GM19468 (cell line): ENCODE data around the gene SLC27A3.
"Not testable (repeated sequence)": the region's sequence is repeated elsewhere in the genome, so short reads cannot be mapped to it uniquely, and the experiment has no call there.

Experiments used
- ATAC-seq: cut with Tn5 transposase; IDR thresholded peaks from one replicate; pipeline ENCODE4 v1.9.1; 2021; ENCODE audit warnings: mild to moderate bottlenecking, moderate library complexity, moderate number of reproducible peaks; ENCODE audit not compliant: unreplicated experiment; ENCODE audit errors: extremely low read depth

SLC27A3 gene

DNA sequence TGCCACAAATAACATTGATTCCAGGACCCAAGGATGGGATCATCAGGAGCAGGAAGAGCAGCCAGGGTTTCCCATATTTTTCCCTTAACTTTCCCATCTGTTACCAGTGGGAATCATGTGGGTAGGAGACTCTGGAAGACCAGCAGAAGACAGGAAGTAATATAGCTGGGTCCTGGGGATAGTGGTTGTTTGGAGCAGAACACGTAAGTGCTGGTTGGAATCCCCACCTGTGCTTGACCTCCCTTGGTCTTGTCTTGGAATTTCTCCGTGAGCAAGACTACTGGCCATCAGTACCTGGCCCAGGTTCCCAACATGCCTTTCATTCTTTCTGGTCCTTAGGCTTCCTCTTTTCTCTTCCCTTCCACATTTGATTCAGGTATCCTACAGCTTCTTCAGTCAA, 20.9 kb upstream of the SLC27A3 start:
- ATAC-seq: no peak

DNA sequence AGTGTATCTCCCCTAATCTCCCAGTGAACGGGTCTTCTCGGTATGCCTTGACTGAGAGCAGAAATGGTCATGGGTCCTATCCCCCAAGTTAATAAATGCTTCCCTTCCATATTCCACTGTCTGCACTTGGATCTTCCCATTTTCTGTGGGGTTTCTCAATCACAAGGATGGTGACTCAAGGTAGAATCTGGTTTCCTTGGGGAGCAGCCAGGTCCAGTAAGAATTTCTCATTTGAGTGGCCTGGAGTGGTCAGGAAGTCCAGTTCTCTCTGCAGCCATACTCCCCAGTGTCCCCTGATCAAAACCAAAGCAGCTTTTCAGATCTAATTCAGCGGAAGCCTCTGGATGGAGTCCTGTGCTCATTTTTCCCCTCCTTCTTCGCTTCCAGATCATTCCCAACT, 14.8 kb upstream of the SLC27A3 start:
- no peak for ATAC-seq

DNA sequence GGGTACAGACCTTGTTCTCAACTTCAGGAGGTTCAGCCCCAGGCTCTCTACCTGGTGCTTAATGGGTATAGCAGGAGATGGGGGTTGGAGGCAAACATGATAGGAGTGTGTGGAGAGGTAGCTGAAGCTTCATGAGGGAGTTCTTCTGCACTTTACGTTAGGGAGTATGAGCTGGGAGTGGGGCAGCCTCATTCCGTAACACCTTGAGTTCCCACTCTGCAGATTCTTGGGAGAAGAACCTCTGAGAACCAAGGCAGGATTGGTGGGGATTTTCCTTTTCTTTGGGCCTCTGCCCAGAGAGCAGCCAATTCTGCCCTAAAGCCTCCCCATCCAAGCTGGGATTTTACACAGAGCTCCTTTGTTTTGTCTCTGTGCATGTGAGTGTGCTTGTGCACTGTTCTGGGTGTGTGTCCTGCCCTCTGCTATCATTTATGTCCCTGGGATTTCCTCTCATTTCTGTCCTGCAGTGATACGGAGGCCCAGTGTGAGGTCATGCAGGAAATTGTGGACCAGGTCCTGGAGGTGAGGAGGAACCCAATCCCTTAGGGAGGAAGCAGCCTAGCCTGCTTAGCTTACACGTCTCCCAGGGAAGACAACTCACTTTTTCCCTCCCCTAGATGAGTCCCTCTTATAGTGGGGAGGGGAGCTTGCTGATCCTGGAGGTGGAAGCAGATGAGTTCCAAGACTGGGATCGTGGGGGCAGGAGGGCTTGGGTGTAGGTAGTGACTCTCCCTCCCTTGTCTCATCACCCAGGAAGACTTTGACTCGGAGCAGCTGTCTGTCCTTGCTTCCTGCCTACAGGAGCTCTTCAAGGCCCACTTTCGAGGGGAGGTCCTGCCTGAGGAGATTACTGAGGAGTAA, 11.6 kb upstream of the SLC27A3 start:
- no peak for ATAC-seq

DNA sequence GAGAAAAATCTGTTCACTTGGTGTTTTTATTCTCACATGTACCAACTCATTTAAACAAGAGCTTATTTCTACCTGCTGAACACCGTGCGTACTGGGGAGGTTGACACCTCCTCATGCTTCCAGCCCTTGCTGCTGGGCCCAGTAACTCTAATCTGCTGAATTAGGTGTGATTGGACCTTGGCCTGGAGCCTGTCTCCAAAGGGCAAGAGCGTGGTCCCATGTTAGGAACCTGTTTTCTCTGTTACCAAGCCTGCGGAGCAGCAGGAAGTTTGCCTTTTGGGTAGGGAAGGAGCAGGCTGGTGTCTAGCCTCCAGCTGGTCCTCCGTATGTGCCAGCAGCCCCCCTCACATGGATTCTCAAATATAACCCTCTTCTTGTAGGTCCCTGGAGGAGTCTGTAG, 10.9 kb upstream of the SLC27A3 start:
- no peak for ATAC-seq

DNA sequence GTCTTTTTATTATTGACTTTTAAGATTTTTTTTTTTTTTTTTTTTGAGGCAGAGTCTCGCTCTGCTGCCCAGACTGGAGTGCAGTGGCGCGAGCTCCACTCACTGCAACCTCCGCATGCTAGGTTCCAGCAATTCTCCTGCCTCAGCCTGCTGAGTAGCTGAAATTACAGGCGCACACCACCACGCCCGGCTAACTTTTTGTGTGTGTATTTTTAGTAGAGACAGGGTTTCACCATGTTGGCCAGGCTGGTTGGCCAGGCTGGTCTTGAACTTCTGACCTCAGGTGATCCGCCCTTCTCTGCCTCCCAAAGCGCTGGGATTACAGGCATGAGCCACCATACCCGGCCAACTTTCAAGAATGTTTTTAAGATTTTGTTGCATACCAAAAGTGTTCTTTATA, 8.5 kb upstream of the SLC27A3 start:
- ATAC-seq: not testable (repeated sequence)

DNA sequence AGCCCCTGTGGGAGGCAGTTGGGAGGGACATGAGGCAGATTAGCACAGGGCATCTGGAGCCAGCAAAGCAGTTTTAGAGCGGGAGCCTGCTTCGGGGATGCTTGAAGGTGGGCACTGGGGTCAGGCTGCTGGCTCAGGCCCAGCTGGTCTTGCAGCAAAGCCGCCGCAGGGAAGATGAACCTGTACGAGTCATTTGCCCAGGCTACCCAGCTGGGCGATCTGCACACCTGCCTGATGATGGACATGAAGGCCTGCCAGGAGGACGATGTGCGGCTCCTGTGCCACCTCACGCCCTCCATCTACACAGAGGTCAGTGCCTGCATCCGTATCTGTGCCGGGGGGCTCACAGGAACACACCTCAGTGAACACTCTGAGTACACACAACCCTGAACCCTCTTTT, 7.7 kb upstream of the SLC27A3 start:
- ATAC-seq: no peak

DNA sequence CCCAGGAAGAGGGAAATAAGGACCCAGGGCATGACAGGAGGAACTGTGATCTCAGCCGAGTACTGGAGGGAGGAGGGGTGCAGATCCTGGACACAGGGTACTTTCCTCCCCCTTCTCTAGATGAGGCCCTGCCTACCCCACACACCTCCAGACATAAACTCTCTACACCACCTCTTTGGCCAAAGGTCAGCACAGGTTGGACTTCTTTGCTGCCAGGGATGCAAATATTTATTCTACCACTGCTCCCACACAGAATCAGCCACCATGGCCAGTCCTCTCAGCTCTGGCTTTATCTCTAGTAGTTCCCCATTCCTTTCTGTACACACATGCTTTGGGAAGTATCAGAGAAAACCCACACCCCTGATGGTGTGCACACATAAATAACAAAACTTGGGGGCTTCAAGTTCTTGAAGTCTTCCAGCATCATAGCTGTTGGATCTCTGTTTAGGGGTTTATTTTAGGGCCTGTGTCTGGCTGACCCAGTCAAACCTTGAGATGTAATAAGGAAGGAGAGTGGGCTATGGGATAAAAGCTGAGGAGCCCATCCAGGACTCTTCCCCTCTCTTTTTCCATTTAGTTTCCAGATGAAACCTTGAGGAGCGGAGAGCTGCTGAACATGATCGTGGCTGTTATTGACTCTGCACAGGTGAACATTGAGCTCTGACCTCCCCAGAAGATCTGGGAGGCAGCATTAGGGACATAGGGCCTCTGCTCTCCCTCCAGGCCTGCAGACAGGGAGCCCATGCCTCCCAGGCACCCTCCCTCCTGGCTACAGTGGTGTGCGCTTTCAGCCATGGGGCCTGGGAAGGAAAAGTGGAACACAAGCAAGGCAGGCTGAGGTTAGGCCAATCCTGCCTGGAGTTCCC, 6.7 kb upstream of the SLC27A3 start:
- no peak for ATAC-seq

DNA sequence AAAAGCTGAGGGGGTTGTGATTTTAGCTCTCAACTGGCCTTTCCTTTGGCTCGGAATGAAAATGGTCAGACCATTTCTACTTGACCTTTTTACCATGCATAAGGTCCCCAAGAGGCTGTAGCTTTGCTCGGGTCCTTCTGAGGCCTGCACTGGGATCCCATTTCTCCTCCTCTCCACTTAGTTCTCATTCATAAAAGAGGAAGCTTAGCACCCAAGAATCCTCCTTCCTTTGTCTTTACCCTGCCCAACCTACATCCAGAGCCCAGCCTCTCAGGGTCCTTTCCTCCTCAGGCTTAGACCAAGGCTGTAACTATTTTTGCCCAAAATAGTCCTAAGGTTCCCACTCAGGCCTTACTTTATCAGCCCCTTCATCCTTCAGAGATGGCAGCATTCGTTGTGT, 6.0 kb upstream of the SLC27A3 start:
- no peak for ATAC-seq

DNA sequence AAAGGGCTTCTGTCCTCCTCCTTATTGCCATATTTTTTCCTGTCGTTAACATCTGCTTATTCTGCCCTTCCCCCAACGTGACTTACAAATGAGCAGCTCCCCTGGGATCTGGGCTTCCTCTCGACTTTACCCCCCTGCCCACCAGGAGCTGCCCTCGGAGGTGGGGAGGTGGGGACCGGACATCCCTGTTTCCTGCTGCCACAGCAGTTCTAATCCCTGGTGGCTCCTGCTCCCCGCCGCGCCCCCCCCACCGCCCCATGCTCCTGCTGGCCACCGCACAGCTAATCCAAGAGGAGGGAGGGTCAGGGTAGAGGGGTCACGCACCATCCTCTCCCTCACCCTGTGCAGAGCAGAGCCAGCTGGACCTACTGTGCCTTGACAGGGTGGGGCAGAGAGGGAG, 4.4 kb upstream of the SLC27A3 start:
- no peak for ATAC-seq

DNA sequence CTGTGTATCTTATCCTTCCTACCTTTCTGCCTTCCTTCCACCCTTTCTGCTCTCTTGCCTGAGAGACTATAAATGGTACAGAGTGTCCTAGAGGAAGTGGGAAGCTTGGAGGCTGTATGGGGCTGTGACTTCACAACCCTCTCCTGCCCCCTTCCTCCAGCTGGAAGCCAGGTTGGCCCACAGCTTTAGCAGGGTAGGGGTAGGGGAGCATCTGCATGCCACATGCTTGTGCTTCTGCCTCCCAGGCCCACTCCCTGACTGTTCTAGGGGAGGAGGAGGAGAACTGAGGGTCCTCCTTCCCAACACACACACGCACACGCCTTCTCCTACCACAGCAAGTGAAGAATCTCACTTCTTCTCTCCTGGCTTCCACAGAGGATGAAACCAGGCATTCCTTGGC, 3.9 kb upstream of the SLC27A3 start:
- no peak for ATAC-seq

DNA sequence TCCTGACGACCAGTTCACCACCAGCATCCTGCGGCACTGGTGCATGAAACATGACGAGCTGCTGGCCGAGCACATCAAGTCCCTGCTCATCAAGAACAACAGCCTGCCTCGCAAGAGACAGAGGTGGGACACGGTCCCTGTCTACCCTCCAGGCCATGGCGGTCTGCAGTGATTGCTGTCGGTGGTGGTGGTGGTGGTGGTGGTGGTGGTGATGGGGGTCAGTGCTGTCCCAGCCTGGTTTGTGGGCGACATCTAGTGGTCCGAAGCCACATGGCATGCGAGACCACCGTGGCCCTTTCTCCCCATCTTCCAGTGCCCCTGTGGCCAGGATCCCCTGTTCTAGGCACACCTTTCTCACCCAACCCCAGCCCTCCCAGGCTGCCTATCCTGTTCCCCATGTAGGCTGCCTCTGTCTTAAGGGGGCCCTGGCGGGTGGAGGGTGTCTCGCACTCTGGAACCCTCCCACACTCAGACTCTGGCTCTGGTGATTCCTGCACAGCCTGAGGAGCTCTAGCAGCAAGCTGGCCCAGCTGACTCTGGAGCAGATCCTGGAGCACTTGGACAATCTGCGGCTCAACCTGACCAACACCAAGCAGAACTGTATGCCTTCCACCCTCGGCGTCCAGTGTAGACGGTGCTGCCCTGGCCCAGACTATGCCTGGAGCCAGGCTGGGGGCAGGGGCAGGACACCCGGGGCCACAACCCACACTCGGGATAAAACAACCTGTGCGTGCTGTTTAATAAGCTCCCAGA, 3.2 kb upstream of the SLC27A3 start:
- no peak for ATAC-seq

DNA sequence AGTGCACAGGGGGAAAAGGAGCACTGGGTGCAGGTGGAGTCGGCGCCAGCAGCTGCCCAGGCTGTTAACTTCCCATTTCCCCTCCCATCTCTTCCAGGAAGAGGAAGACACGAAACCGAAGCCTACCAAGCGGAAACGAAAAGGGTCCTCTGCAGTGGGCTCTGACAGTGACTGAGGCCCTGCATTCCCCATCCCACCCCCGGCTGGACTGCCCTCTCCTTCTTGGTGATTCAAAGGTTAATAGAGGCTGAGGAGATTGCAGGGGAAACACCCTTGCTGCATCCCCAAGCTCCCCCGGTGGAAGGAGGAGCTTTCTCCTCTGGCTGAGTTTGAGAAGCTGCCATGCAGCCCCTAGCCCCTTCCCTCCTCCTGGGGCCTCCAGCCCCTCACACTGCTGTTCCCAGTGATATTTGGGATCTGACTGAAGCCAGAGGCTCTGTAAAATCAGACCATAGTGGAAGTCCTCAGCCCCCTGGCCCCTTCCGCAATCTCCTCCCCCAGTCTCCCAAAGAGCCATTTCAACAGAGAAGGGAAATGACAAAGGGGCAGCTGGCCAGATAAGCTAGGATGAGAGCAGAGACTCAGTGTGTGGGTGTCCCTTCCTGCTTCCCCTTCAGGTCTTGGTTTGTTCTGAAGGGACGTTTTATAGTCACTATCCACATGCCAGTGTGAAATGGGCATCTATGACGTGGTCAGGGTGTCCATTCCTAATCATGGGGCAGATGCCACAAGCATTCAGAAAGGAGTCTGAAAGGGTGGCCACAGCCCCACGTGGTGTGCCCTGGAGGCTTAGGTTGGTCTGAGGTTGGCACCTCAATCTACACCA, 1.9 kb upstream of the SLC27A3 start:
- ATAC-seq: no peak

DNA sequence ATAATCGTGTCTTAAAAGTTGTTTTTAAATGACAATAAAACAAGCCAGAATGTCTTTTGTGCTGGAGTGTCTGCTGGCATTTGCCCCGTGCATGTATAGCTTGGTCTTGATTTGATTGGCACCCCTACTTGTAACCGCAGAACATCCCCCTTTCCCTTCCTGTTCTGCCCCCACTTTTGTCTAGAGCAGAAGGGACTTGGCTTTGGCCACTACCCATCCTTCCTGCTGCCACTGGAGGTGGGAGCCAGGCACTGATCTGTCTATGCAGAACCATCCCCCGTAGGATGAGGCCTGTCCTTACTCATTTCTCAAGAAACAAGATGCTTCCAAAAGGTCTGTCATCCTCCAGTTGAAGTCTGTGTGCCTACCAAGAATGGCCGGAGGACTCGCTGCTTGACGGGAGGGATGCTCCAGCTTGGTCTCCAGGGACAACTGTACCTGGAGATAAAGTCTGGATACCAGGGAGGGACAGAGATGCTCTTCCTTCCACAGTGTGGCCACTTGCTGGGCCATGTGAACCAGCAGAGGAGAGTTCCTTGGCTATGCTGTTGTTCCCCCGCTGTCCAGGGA, 1.1 kb upstream of the SLC27A3 start:
- ATAC-seq: no peak

DNA sequence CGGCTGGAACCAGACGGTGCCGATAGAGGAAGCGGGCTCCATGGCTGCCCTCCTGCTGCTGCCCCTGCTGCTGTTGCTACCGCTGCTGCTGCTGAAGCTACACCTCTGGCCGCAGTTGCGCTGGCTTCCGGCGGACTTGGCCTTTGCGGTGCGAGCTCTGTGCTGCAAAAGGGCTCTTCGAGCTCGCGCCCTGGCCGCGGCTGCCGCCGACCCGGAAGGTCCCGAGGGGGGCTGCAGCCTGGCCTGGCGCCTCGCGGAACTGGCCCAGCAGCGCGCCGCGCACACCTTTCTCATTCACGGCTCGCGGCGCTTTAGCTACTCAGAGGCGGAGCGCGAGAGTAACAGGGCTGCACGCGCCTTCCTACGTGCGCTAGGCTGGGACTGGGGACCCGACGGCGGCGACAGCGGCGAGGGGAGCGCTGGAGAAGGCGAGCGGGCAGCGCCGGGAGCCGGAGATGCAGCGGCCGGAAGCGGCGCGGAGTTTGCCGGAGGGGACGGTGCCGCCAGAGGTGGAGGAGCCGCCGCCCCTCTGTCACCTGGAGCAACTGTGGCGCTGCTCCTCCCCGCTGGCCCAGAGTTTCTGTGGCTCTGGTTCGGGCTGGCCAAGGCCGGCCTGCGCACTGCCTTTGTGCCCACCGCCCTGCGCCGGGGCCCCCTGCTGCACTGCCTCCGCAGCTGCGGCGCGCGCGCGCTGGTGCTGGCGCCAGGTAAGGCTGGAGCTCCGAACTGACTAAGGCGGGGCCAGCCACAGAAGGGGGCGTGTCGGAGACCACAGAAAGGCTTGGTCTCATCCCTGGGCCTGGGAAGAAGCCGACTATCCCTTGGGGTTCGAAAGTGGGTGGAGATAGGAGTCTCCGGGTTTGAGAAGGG, 486 bp downstream of the SLC27A3 start:
- ATAC-seq: peak; percentile 18

DNA sequence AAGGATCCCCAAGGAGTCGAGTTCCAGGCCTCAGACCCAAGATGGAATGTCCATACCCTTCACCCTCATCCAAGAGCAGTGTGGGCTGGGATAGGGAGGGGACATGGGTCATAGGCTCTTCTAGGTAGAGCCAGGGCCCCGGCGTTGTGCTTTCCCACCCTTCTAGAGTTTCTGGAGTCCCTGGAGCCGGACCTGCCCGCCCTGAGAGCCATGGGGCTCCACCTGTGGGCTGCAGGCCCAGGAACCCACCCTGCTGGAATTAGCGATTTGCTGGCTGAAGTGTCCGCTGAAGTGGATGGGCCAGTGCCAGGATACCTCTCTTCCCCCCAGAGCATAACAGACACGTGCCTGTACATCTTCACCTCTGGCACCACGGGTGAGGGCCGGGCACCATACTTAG, 1.1 kb downstream of the SLC27A3 start:
- ATAC-seq: no peak

DNA sequence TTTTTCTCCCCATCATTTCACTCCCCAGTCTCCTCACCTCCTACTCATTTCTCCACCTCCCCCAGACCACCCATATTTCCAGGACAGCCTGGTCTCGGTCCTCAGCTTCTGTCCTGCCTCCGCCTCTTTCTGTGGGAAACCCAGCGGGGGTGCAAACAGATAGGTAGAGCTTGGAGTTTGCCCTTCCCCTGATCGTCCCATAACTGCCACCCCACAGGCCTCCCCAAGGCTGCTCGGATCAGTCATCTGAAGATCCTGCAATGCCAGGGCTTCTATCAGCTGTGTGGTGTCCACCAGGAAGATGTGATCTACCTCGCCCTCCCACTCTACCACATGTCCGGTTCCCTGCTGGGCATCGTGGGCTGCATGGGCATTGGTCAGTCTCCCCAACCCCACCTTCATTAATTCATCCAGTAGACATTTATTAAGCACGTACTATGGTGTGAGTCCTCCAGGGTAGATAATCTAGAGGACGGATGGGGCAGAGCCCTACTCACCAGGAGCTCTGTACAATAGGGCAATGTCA, 1.7 kb downstream of the SLC27A3 start:
- ATAC-seq: no peak

DNA sequence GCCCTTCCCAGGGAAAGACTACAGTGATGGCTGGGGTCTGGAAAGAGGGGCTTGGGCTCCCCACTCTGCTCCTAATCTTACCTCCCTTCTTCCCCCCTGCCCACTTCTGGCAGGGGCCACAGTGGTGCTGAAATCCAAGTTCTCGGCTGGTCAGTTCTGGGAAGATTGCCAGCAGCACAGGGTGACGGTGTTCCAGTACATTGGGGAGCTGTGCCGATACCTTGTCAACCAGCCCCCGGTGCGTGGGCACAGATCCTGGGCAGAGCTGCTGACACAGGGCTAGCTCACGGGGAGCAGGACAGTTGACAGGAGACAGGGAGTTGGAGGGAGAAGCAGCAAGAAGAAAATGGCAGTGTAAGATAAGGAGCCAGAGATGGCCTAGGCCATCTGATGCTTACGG, 2.4 kb downstream of the SLC27A3 start:
- no peak for ATAC-seq

DNA sequence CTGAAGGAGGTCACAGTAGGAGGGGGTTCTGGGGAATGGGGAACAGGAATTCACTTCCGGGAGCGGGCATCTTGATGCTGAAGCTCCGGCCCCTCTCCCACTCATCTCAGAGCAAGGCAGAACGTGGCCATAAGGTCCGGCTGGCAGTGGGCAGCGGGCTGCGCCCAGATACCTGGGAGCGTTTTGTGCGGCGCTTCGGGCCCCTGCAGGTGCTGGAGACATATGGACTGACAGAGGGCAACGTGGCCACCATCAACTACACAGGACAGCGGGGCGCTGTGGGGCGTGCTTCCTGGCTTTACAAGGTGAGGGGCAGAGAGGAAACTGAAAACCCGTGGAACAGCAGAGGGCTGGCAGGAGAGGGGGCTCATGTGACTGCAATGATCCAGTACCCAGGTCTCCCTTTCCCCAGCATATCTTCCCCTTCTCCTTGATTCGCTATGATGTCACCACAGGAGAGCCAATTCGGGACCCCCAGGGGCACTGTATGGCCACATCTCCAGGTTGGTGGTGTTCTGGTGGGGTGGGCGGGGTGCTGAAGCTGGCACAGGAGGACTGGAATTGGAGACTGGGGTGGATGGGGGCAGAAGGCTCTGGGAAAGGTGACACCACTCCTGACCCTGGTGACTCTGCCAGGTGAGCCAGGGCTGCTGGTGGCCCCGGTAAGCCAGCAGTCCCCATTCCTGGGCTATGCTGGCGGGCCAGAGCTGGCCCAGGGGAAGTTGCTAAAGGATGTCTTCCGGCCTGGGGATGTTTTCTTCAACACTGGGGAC, 3.0 kb downstream of the SLC27A3 start:
- no peak for ATAC-seq
